Cardiac fibroblast (primary cell): ENCODE results near the gene GPR107.
A peak's percentile ranks its signal among the peaks of the same experiment; 100 is the strongest.

Experiments used
- DNase-seq, 2 donors: peaks; one replicate each; pipeline versions ENCODE4 v3.0.0 to v3.0.0-alpha.2; 2010; ENCODE audit warnings: low read depth in 2 of 2
- H3K4me3 ChIP-seq, 2 donors: replicated peaks in 1 of 2; 1 replicate in 1 of 2; 2 replicates in 1 of 2; pipeline ENCODE4 v1.5.1; 2011; ENCODE audit warnings: low read depth in 2 of 2, low read length in 2 of 2, mild to moderate bottlenecking in 2 of 2, moderate library complexity in 1 of 2
- TF ChIP-seq, protein P1 (sequence below): IDR thresholded peaks from one replicate; pipeline ENCODE4 v1.5.1; 2011; ENCODE audit warnings: low read depth, mild to moderate bottlenecking, low read length, inconsistent platforms

The GPR107 gene

DNA sequence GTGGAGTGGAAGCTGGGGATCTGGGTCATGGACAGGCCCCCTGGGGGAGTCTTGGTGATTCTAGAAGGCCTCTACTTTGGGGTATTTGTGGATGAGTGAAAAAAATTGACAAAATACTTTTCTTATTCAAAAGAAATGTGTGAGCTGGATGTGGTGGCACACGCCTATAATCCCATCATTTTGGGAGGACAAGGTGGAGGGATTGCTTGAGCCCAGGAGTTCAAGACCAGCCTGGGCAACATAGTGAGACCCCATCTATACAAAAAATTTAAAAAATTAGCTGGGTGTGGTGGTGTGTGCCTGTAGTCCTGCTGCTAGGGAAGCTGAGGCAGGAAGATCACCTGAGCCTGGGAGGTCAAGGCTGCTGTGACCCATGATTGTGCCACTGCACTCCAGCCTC, 111.9 kb downstream of the GPR107 start:
- DNase-seq, result no peak
- no peak overlapping the region for H3K4me3 ChIP-seq
- TF ChIP-seq, protein P1, sequence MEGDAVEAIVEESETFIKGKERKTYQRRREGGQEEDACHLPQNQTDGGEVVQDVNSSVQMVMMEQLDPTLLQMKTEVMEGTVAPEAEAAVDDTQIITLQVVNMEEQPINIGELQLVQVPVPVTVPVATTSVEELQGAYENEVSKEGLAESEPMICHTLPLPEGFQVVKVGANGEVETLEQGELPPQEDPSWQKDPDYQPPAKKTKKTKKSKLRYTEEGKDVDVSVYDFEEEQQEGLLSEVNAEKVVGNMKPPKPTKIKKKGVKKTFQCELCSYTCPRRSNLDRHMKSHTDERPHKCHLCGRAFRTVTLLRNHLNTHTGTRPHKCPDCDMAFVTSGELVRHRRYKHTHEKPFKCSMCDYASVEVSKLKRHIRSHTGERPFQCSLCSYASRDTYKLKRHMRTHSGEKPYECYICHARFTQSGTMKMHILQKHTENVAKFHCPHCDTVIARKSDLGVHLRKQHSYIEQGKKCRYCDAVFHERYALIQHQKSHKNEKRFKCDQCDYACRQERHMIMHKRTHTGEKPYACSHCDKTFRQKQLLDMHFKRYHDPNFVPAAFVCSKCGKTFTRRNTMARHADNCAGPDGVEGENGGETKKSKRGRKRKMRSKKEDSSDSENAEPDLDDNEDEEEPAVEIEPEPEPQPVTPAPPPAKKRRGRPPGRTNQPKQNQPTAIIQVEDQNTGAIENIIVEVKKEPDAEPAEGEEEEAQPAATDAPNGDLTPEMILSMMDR, result no peak

DNA sequence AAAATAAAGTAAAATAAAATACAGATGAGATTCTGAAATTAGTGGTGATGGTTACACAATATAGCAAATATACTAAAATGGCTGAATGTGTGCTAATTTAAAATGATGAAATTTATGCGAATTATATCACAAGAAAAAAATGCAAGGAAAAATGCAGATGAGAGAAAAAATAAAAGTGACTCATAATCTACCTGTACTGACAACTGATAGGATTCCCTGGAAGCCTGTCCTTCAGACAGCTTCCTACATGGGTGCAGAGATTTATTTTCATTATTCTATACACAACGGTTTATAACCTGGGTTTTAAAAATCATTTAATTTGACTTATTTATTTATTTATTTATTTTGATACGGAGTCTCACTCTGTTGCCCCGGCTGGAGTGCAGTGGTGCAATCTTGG, 112.7 kb downstream of the GPR107 start:
- H3K4me3 ChIP-seq, result no peak overlapping the region

DNA sequence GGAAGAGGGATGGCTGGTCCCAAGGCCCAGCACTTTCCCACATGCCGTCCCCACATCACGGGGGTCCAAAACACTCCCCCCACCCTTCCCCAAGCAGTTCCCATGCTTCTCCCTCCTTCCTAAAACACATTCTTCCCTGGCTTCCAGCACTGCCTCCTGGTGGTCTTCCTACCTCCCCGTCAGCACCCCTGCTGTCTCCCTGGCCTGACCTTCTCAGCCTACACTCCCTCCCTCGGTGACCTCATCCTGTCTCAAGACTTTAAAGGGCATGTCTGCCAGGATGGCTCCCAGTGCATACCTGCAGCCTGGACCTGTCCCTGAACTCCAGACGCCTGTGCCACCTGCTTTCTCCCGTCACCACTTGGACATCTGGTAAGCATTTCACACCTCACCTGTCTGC, 114.2 kb downstream of the GPR107 start:
- TF ChIP-seq, protein P1, result no peak
- DNase-seq, result no peak
- no peak overlapping the region for H3K4me3 ChIP-seq

More for the DNA sequence above, 112.7 kb downstream of the GPR107 start:
- TF ChIP-seq, protein P1, result no peak
- DNase-seq, result no peak

DNA sequence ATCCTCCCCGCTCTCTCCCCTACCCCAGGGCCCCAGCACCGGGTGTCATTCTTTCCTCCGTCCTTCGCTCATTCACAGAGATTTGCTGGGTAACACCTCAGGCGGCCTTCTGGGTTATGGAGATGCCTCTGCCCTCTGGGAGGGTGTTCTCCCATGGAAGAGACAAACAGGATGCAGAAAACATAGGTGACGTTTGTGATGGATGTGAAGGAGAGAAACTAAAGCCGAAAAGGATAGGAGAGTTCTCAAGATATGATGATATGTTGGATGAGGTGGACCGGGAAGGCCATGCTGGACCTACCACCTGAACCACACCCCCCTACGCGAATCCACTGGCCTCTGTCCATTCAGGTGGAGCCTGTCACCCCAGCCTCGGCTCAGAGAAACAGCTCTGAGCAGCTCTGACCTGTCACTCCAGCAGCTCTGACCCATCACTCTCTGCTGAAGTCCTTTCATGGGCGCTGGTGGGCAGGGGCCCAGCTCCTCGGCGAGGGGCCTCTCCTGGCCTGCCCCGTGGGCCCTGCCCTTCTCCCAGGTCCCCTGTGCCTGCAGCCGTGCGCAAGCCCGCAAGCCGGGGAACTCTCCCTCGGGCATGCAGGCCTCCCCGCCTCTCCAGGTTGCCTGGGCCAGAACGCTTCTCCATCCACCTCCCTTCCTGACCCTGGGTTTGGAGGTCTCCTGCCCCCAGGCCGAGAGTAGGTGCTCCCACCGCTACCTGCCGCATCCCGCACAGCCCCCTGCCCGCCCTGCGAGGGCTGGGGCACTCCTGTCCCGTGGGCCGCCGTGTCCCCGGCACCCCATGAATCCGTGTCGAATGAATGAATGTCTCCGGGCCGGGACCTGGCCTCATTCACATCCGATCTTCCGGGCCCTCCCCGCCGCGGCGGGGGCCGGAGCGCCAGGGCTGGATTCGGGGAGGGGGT, 117.8 kb downstream of the GPR107 start:
- DNase-seq, result no peak
- H3K4me3 ChIP-seq, result peak overlapping the region; percentile 31 to 49
- TF ChIP-seq, protein P1, result no peak

DNA sequence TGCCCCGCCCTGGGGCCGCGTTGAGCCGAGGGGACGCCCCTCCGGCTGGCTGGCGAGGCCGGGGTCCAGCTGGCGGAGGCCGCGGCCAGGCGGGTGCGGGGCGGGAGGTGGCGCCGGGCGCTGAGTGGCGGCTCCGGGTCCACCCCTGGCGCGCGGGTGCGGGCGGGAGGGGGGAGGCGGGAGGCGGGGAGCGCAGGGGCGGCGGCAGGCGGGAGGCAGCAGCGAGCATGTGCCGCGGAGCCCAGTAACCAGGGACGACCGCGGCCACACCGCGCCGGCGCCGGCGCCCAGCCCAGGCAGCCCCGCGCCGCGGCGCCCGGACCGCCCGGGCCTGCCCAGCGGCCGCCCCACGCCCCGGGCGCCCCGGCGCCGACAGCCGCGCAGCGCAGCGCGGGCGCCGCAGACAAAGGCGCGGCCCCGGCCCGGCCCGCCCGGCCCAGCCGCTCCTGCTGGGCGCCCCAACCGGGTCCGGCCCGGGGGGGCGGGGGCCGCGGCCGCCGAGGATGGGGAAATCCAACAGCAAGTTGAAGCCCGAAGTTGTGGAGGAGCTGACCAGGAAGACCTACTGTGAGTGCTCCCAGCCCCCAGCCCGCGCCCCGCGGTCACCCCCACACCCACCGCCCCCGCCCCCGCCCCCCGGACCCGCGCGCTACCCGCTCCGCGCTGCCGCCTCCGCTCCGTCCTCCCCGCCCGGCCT, 118.6 kb downstream of the GPR107 start, which contains the start of gene NCS1:
Gene NCS1 (plus strand): TSS at position 244 of the 697 bp plus-strand sequence. CDS start 260 bp downstream, at position 504.
- peak within 1 kb of the TSS; percentile 58 to 63 for H3K4me3 ChIP-seq
- peak; percentile 55 to 76 for DNase-seq
- TF ChIP-seq, protein P1, result no peak

DNA sequence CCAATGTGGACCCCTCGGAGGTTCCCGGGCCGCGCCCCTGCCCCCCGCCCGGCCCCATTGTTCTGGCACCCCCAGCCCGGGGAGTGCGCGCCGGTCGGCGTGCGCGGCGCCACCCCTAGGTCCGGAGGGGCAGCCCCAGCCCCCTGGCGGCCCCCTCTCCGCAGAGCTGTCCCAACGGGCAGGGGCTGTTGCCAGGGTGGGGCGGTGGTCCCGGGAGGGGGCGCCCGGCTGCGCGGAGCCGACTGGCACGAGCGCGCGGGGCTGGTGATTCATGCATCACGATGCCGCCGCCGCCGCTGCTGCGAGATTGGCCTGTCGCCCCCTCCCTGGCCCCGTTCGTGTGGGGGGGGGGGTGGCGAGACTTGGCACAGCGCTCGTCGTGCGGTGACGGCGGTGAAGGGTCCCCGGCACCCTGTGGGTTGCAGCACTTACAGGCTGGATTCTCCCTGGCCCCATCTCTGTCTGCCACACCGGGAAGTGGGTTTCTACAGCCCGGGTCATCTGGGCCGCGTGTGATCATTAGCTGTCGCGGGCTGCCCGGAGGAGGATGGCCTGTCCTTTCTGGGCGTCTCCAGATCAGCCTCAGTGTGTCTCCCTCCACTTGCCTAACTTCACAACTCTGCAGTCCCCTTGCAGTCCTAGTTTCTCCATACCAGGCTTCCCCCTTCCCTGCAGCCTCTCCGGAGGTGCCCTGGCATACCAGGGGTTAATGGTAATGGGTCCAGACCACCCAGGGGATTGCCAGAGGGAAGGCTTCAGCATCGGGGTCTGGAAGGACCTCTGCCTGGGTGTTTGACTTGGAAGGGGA, 119.4 kb downstream of the GPR107 start:
- TF ChIP-seq, protein P1, result no peak
- H3K4me3 ChIP-seq, result peak overlapping the region; percentile 58 to 63
- DNase-seq, result no peak
